GM12874 (cell line): ENCODE data around the gene OTC.

Experiments
- TF ChIP-seq, protein P1 (sequence below): IDR thresholded peaks from 2 replicates; pipeline ENCODE4 v1.5.1; 2011; ENCODE audit warnings: low read depth, mild to moderate bottlenecking, control low read depth, low read length, moderate library complexity; ENCODE audit not compliant: insufficient read depth

The OTC gene

DNA sequence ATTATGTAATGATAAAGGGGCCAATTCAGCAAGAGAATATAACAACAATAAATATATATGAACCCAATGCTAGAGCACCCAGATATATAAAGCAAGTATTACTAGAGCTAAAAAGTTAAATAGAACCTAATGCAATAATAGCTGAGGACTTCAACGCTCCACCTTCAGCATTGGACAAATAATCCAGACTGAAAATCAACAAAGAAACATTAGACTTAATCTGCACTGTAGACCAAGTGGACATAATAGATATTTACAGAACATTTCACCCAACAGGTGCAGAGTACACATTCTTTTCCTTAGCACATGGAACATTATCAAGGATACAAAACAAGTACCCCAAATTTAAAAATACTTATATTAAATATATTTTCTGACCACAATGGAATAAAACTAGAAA, 24.3 kb downstream of the OTC start:
- TF ChIP-seq, protein P1, sequence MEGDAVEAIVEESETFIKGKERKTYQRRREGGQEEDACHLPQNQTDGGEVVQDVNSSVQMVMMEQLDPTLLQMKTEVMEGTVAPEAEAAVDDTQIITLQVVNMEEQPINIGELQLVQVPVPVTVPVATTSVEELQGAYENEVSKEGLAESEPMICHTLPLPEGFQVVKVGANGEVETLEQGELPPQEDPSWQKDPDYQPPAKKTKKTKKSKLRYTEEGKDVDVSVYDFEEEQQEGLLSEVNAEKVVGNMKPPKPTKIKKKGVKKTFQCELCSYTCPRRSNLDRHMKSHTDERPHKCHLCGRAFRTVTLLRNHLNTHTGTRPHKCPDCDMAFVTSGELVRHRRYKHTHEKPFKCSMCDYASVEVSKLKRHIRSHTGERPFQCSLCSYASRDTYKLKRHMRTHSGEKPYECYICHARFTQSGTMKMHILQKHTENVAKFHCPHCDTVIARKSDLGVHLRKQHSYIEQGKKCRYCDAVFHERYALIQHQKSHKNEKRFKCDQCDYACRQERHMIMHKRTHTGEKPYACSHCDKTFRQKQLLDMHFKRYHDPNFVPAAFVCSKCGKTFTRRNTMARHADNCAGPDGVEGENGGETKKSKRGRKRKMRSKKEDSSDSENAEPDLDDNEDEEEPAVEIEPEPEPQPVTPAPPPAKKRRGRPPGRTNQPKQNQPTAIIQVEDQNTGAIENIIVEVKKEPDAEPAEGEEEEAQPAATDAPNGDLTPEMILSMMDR, result no peak

DNA sequence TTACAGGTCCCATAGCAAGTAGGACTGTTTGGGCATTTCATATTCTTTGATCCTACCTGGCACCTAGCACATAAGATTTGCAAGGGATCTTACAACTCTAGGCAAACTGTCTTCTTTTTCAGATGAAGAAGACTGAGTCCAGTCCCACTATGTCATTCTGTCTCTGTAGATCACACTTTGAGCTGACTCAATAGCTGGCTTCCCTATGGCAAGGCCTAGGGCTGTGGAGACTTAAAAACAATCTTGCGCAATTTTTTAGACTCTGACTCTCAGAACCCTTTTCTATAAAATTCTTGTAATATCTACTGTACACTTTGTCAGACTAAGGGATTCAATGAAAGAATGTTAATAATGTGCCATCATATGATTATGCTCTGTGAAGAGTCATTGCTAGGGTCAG, 26.7 kb downstream of the OTC start:
- TF ChIP-seq, protein P1, result no peak

DNA sequence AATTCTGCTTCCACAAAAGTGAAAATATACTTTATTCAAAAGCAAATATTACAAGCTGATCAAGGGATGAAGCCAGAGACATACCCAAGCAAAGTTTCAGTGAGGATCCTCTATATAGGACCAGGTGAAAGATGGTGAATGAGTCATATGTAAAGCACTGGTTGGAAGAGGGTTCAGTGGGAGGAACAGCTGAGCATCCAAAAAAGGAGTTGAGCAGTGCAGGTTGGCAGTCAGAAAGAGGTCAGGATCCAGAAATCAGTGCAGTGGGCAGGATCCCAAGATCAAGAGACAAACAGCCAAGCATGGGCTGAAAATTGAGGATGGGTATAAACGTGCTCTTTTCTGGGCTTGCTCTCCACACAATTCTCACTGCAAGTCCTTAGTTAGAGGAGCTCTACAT, 30.3 kb downstream of the OTC start:
- TF ChIP-seq, protein P1, result no peak

DNA sequence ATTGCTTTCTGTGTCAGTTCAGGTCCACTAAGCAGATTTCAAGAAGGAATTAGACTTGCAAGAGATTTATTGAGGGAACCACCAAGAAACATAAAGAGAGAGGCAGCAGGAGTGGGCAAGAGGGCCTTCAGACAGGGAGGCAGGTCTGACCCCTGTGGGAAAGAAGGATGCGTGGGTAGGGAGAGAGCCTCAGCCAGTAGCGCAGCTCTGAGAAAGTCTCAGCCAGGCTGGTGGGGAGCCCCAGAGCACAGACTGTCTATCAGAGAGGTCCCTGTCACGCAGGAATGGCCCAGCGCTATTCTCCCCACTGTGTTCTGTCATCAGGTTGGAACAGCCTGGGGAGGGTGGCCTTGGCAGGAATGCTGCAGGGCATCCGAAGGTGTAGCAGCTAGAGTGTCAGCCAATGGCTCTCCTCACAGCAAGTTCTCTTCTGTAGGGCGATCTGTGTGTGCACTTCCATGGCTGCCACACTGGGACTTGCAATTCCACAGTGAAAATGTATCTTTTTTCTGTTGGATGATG, 48.0 kb downstream of the OTC start:
- TF ChIP-seq, protein P1, result no peak

DNA sequence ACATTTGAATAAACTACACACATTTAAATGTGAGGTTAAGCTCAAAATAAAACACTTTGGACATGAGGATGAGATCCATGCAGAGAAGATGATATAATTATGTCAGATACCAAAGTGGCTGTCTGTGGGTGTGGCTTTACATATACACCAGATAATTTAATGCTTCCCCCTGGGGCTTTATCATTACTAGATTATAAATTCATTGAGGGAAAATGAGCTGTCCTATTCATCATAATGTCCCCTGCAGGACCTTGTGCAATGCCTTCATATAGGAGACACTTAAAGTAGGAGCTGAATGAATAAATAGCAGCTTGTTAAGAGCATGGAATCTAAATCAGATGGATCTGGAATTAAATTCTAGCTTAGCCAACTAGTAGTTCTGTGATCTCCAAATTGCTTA, 49.7 kb downstream of the OTC start:
- TF ChIP-seq, protein P1, result no peak

DNA sequence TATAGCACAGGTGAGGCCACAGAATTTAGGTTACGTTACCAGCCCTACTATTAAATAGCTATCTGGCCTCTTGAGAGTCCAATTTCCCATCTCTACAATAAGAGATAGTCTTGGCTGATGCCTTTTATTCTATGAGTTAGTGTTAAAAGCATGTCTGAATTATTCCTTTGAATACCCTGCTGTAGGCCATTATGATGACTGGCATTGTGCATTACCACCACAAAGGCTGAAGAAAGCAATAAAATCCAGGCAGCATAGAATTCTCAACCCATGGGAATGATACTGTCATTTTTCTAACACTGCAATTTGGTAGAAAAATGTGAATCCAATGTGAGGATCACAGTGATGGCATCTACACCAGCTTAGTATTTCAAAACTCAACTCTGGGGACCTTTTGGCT, 51.4 kb downstream of the OTC start:
- TF ChIP-seq, protein P1, result no peak

DNA sequence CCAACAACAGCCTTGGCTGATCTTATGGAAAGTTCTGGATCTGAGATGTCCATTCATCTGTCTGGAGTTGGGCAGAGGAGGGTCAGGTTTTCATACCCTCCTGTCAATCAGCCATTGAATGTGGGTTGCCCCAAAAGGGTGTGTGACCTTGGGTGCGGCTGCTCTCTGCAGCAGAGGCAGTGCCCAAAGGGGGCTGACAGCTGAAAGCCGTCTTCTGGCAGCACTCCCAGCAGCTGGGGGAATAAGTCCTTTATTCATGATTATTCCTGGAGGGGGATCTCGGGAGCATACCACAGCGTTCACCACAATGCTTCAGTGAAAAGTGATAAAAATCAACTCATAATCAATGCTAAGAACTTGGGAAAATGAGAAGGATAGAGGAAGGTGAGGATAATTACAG, 54.7 kb downstream of the OTC start:
- TF ChIP-seq, protein P1, result no peak
